ENCODE measurements around the gene NRG3.

NRG3 gene

DNA sequence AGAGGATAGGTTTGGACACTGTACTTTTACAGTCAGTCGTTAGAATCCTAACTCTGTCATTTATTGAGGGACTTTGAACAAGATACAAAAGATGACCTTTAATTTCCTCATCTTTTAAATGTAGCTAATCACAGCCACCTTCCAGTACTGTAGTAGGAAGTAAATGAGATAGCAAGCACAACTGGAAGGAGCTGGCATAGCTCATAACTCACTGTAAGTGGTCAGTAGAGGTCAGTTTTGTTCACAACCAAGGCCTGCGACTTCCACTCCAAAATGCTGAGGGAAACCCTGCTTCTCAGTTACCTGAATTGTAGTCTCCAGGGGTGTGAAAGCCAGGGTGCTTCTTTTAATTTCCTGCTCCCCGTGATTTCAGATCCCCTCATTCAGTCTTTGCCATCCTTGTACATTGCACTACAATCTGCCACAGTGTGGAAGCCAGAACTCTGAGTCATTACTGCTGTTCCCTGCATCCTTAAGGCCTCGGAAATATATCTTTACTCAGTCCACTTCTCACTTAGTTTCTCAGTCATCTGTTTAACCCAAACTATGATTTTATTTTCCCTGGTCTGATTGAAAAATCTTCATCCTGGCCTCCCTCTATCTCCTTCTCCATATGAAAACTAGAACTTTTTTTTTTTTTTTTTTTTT is 361.2 kb downstream of the NRG3 start:
- no peak for DNase-seq

GRCh38 chr10:82238291-82238690 is 363.3 kb downstream of the NRG3 start:
- no peak for DNase-seq

- DNase-seq, result no peak
These were observed 365.4 kb downstream of the NRG3 start for GRCh38 chr10:82240408-82240807.

GRCh38 chr10:82242778-82243177 is 367.8 kb downstream of the NRG3 start:
- no peak for DNase-seq

GRCh38 chr10:82245157-82245556 is 370.2 kb downstream of the NRG3 start:
- DNase-seq, result no peak

GRCh38 chr10:82245906-82246560 is 371.0 kb downstream of the NRG3 start:
- no peak for DNase-seq

DNA sequence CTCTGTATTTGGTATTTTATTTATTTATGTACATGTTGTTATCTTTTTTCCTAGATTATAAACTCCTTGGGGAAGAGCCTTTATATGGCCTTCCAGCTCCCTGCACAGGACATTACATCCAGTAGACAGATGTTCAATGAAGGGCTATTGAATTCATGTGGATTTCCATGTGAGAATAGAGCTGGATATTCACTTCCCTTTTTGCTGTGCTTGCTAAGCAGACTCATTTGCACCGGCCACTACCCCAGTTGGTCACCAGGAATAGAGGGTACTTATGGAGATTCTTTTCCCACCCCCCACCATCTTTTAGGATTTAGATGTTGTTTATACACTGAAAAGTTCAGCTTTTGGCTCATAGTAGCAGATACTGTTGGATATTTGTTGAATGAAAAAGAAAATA is 374.1 kb downstream of the NRG3 start:
- DNase-seq, result no peak

DNA sequence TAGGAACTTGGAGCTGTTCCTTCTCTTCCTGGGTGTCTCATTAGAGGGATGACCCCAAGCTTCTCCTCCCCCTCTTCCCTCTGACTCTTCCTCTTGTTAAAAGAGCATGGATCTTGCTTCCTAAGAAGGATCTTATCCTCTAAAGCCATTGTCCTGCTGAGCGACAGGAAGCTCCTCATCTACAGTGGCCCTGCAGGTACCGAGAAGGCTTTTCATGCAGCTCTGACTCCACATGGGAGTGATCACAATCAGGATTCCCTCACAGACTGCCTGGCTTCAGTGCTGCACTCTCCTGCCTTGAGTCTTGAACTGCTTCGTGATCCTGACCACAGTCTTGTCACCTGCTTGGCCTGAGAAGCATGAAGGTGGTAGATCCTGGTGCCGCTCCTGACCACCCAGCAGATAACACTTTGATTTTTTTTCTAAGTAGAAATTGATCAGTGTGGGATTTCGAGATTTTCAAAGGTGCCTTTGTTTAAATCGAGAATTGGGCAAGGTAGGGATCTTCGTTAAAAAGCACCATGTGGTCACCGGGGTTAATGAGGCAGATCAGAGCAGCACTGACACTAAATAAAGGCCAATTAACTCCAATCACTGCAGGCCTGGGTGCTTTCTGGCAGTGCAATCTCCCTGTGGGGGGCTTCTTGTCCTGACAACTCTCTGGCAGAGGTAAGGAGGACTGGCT is 376.4 kb downstream of the NRG3 start:
- no peak for DNase-seq

- no peak for DNase-seq
These were observed 377.1 kb downstream of the NRG3 start for GRCh38 chr10:82252081-82252480.

DNA sequence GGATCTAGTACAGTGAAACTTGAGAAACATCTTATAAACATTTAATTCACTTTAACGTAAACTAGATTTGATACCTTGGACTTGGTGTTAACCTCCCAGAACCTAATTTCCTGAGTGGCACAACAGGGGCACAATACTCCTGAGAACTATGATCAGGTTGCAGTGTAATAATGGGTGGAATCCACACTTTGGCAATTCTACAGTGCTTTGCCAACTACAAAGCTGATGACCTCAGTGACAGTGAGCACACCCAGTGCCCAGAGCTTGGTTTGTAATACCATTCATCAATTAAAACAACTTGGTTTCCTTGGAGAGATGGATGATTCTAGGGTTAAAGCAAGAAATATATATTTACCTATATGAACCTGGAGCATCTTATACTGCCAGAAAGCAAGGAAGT is 379.2 kb downstream of the NRG3 start:
- DNase-seq, result no peak

- DNase-seq, result no peak
These were observed 381.3 kb downstream of the NRG3 start for GRCh38 chr10:82256275-82256674.

GRCh38 chr10:82266438-82266837 is 391.4 kb downstream of the NRG3 start:
- DNase-seq, result no peak

DNA sequence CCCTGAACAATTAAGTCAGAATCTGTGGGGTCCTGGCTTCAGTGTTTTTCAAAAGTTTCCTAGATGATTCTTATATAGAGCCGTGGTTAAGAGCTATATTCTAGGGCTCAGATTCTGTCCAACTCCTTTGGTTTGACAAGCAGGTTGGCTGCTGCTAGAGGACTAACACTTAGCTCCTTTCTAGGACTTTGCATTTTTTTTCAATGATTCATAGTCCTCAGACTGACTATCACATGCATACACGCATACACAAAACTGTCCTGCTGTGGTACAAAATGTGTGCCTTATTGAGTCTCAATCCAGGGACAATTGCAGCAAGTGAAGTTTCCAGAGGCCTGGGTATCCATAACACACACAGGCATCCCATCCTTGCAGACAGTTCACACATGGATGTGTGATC is 392.0 kb downstream of the NRG3 start:
- DNase-seq, result no peak

DNA sequence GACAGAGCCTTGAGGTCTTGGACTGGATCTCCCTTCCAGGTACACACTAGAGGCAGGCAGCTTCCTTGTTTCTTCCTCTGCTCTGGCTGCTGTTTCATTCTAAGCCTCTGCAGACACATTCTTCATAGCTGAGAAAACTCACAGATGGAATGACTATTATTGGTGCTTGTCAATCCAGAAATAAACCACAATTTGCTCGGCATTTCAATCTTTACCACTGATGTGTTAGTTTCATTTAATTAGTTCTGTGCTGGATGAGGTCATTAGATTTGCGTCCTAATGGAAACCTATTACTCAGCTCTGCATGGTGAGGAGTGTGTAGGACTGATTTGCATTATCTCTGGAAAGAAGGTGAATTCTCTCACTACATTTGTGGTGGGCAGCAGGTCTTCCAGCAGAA is 392.5 kb downstream of the NRG3 start:
- DNase-seq, result no peak

DNA sequence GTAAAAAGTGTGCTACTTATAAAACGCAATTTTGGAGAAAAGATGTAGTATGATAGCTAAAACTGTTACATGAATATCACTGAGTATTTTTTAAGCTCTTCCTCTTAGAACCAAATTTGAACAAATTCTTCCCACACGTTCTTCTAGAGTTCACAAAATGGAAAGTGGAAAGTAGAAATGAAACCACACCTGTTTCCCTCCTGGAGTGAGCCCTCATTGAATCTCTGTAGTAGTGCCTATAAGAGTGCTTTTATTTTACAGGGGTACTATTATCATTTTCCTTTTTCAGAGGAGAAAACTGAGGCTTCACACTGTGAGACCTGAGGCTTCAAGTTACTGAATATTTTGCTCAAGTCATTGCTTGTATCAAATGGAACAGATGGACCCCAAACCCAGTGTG is 393.0 kb downstream of the NRG3 start:
- DNase-seq, result no peak

DNA sequence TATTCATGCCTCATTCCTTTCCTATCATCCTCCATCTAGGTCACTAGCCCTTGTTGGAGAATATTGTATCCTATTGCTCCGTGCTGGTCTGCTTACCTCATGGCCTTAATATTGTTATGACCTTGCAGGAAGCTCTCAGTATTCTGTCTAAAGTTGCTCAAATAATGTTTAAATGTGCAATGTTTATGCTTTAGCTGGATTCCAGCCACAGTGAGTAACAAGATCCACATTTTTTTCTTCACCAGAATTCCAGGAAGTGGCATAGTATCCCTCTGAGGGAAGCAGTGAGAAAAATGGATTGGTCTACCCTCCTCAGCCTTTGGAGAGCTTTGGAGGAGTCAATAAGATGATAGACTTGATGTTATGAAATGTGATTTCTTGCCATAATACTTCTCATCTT is 402.6 kb downstream of the NRG3 start:
- no peak for DNase-seq

- no peak for DNase-seq
These were observed 403.6 kb downstream of the NRG3 start for GRCh38 chr10:82278401-82279182.

DNA sequence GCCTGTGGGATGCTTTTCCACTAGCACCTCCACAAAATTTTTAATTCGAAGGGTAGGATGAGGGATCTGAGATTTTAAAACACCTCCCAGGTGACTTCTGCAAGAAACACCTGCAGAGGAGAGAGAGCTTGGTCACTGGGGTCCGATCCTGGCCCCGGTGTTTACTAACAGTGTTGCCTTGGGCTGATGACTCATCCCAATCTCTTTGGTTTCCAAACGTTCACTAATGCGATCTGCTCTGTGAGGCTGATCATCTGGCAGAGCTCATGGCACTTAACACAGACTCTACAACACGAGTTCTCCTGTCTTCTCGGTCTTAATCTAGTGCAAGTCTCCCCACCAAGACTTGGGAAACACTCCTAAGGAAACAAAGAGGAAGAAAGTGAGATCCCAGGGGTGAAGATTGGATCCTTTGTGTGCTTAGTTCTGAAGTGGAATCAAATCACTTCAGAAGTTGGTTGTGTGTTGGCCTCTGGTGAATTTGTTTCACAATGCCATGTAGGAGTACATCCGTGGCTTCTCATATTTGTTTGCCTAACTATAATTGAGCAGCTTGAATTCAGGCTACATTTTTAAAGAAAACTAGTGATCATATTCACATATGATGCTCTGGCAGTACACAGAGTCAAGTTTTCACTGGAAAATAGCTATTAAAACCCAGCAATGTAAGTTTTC is 407.9 kb downstream of the NRG3 start:
- no peak for DNase-seq

GRCh38 chr10:82284180-82284579 is 409.2 kb downstream of the NRG3 start:
- no peak for DNase-seq

DNA sequence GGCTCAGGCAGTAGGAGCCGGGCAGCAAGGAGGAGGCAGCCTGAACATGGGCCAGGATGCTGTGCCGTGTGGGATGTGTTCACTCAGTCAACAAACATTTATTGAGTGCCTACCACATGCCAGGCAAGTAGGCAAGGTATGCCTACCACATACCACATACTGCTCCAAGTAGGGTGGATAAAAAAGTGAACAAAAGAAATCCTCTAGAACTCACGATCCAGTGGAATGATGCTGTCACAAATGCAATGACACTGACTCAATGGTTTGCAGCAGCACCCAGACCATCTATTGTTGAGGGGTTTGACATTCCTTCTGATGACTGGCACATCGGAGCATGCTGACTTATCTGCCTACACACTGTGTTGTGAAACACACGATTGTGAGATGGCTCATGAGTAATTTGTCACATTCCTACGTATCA is 413.5 kb downstream of the NRG3 start:
- DNase-seq, result no peak

GRCh38 chr10:82289945-82290344 is 415.0 kb downstream of the NRG3 start:
- DNase-seq, result no peak

GRCh38 chr10:82294874-82295378 is 419.9 kb downstream of the NRG3 start:
- DNase-seq, result no peak

DNA sequence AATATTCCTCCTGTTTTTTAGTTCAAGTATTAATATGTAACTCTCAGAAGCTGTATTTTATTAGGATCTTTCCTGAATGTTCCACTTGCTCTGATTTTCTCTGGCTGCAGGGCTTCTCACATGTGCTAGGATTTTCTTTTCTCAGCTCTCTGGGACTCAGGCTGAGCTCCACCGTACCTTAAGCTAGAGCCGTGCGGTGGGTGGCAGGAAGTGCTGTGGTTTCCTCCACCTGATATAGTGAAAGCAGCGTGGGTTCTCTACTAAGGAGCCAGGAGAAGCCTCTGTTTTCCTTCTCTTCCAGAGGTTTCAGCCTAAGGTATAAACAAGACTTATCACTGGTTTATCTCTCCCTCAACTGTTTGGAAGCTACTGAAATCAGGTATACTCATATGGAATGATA is 433.6 kb downstream of the NRG3 start:
- no peak for DNase-seq
